ENCODE data around the gene MTG2. TPM values are rescaled to one million over a fixed set of nuclear protein-coding genes. Genes with fewer than 3 reads are reported as not detected.
A peak's percentile ranks its signal among the peaks of the same experiment; 100 is the strongest.

Gene MTG2
- total RNA-seq, 1 experiment from 2014 or later: 41.9 TPM

- DNase-seq (ENCODE audit: low spot score): peak; percentile 47
Observed at GRCh38 chr20:62232194-62232593, 49.4 kb downstream of the MTG2 start.

- no peak for DNase-seq (ENCODE audit: low spot score)
Observed at GRCh38 chr20:62232770-62233645, 50.2 kb downstream of the MTG2 start.

GRCh38 chr20:62233684-62234083 is 50.9 kb downstream of the MTG2 start:
- DNase-seq (ENCODE audit: low spot score): no peak

- DNase-seq (ENCODE audit: low spot score): no peak
Observed at GRCh38 chr20:62234339-62234738, 51.5 kb downstream of the MTG2 start.

GRCh38 chr20:62235001-62235776 is 52.4 kb downstream of the MTG2 start:
- DNase-seq (ENCODE audit: low spot score): no peak

- DNase-seq (ENCODE audit: low spot score): no peak
Observed at GRCh38 chr20:62235777-62236157, 52.9 kb downstream of the MTG2 start.

- DNase-seq (ENCODE audit: low spot score): no peak
Observed at GRCh38 chr20:62236200-62236599, 53.4 kb downstream of the MTG2 start.

- DNase-seq (ENCODE audit: low spot score): no peak
Observed at GRCh38 chr20:62236766-62237513, 54.1 kb downstream of the MTG2 start.

GRCh38 chr20:62237514-62237800 is 54.6 kb downstream of the MTG2 start:
- no peak for DNase-seq (ENCODE audit: low spot score)

GRCh38 chr20:62237801-62238568 is 55.2 kb downstream of the MTG2 start, which contains the start of gene OSBPL2:
OSBPL2 (plus strand) TSS chr20:62238521; CDS start chr20:62256185, 17,664 bp downstream.
- DNase-seq (ENCODE audit: low spot score): peak; percentile 100

GRCh38 chr20:62238569-62239277 is 55.9 kb downstream of the MTG2 start:
- peak; percentile 65 for DNase-seq (ENCODE audit: low spot score)

GRCh38 chr20:62239278-62239879 is 56.6 kb downstream of the MTG2 start:
- peak; percentile 40 for DNase-seq (ENCODE audit: low spot score)

- no peak for DNase-seq (ENCODE audit: low spot score)
Observed at GRCh38 chr20:62240020-62240685, 57.3 kb downstream of the MTG2 start.

- no peak for DNase-seq (ENCODE audit: low spot score)
Observed at GRCh38 chr20:62241506-62241905, 58.7 kb downstream of the MTG2 start.

- no peak for DNase-seq (ENCODE audit: low spot score)
Observed at GRCh38 chr20:62242176-62242575, 59.3 kb downstream of the MTG2 start.

GRCh38 chr20:62243106-62243505 is 60.3 kb downstream of the MTG2 start:
- DNase-seq (ENCODE audit: low spot score): no peak

GRCh38 chr20:62243906-62244515 is 61.2 kb downstream of the MTG2 start:
- DNase-seq (ENCODE audit: low spot score): no peak

GRCh38 chr20:62244644-62245108 is 61.8 kb downstream of the MTG2 start:
- DNase-seq (ENCODE audit: low spot score): no peak

GRCh38 chr20:62245911-62246280 is 63.1 kb downstream of the MTG2 start:
- no peak for DNase-seq (ENCODE audit: low spot score)

All from HT-29 (cell line).